GM23338 (cell line): Measurements from ENCODE around the gene RIMS1.

ENCODE experiments used
- EZH2 ChIP-seq: fragments of 200-600 bp; sonication (generic); IDR thresholded peaks from one replicate; pipeline ENCODE4 v1.8.0; 2017; ENCODE audit warnings: antibody characterized with exemption, mild to moderate bottlenecking, low read depth; ENCODE audit not compliant: unreplicated experiment
- EZH2phosphoT487 ChIP-seq: fragments of 200-600 bp; sonication (generic); IDR thresholded peaks from one replicate; pipeline ENCODE4 v1.8.1; 2018; ENCODE audit warnings: antibody characterized with exemption; ENCODE audit not compliant: unreplicated experiment
- ZNF114 ChIP-seq: fragments of 250-450 bp; sonication (Bioruptor Pico); IDR thresholded peaks from 2 replicates; pipeline ENCODE4 v1.5.0; 2020; ENCODE audit warnings: mild to moderate bottlenecking, moderate library complexity
- TF ChIP-seq, protein P1 (sequence below), 2 experiments: fragments of 200-600 bp in 1 of 2; sonication (generic) in 1 of 2; conservative IDR thresholded peaks; 2 replicates each; pipeline versions ENCODE4 v1.5.1 to v1.6.1; 2016 to 2017; ENCODE audit warnings: antibody characterized with exemption in 2 of 2, low read depth in 2 of 2, mild to moderate bottlenecking in 2 of 2, moderate library complexity in 1 of 2
- TF ChIP-seq, protein P2 (sequence below): IDR thresholded peaks from one replicate; pipeline ENCODE4 v1.6.1; 2018; ENCODE audit warnings: antibody characterized with exemption; ENCODE audit not compliant: unreplicated experiment

DNA sequence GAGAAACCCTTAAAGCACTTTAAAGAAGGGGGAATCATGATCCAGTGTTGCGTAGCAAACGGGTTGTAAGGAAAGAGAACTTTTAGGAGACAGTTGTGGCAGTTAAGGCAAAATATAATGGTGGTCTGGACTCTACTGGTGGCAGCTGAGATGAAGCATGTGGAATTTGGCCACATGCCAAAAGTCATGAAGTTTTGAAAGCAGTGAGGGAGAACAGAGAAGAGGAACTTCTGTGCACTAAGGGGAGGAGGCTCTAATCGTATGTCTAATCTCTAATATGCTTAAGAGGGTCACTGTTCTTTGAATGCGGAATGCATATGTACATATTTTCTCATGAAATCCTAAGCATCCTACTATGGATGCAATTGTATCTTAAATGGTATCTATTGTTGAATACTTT lies 91.5 kb downstream of the RIMS1 start:
- TF ChIP-seq EZH2 (no peak), EZH2phosphoT487 (no peak), ZNF114 (no peak)
- TF ChIP-seq, protein P1, sequence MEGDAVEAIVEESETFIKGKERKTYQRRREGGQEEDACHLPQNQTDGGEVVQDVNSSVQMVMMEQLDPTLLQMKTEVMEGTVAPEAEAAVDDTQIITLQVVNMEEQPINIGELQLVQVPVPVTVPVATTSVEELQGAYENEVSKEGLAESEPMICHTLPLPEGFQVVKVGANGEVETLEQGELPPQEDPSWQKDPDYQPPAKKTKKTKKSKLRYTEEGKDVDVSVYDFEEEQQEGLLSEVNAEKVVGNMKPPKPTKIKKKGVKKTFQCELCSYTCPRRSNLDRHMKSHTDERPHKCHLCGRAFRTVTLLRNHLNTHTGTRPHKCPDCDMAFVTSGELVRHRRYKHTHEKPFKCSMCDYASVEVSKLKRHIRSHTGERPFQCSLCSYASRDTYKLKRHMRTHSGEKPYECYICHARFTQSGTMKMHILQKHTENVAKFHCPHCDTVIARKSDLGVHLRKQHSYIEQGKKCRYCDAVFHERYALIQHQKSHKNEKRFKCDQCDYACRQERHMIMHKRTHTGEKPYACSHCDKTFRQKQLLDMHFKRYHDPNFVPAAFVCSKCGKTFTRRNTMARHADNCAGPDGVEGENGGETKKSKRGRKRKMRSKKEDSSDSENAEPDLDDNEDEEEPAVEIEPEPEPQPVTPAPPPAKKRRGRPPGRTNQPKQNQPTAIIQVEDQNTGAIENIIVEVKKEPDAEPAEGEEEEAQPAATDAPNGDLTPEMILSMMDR (conservative IDR thresholded peaks at IDR 0.05; ENCODE audit: low read depth in 2 of 2) = no peak
- TF ChIP-seq, protein P2, sequence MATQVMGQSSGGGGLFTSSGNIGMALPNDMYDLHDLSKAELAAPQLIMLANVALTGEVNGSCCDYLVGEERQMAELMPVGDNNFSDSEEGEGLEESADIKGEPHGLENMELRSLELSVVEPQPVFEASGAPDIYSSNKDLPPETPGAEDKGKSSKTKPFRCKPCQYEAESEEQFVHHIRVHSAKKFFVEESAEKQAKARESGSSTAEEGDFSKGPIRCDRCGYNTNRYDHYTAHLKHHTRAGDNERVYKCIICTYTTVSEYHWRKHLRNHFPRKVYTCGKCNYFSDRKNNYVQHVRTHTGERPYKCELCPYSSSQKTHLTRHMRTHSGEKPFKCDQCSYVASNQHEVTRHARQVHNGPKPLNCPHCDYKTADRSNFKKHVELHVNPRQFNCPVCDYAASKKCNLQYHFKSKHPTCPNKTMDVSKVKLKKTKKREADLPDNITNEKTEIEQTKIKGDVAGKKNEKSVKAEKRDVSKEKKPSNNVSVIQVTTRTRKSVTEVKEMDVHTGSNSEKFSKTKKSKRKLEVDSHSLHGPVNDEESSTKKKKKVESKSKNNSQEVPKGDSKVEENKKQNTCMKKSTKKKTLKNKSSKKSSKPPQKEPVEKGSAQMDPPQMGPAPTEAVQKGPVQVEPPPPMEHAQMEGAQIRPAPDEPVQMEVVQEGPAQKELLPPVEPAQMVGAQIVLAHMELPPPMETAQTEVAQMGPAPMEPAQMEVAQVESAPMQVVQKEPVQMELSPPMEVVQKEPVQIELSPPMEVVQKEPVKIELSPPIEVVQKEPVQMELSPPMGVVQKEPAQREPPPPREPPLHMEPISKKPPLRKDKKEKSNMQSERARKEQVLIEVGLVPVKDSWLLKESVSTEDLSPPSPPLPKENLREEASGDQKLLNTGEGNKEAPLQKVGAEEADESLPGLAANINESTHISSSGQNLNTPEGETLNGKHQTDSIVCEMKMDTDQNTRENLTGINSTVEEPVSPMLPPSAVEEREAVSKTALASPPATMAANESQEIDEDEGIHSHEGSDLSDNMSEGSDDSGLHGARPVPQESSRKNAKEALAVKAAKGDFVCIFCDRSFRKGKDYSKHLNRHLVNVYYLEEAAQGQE = no peak
